T-cell (primary cell): ENCODE measurements around the gene RNF150. TPM values are rescaled to one million over a fixed set of nuclear protein-coding genes. Genes with fewer than 3 reads are reported as not detected.

Experiments used
- ATAC-seq, 4 experiments: fragments of 200-7000 bp in 3 of 4; fragments of 150-1000 bp in 1 of 4; cut with Tn5 transposase; replicated peaks in 1 of 4; 1 replicate in 3 of 4; 2 replicates in 1 of 4; pipeline ENCODE4 v1.10.0; 2021; ENCODE audit warnings: moderate library complexity in 3 of 4, mild to moderate bottlenecking in 2 of 4, moderate number of reproducible peaks in 1 of 4
- CTCF ChIA-PET, 2 donors: fragments of 300-600 bp; sonication (Branson Sonifier 250); formaldehyde crosslinking; loops; one replicate each; lab custom pipeline; 2022; ENCODE audit warnings: antibody characterized with exemption in 2 of 2; lab: Charles Lee
- POLR2A ChIA-PET, 2 donors: fragments of 300-600 bp; sonication (Branson Sonifier 250); formaldehyde crosslinking; loops; one replicate each; lab custom pipeline; 2022; ENCODE audit warnings: antibody characterized with exemption in 2 of 2; lab: Charles Lee
- DNase-seq, 35 experiments: peaks; one replicate each; pipeline versions ENCODE4 v3.0.0 to v3.0.0-alpha.2; 2013 to 2023
- H3K27ac ChIP-seq: one replicate; pipeline ENCODE4 v1.5.1; 2013; ENCODE audit warnings: low read length
- H3K27me3 ChIP-seq, 2 experiments: replicated peaks in 1 of 2; 1 replicate in 1 of 2; 2 replicates in 1 of 2; pipeline versions ENCODE4 v1.6.1 to v1.7.0; 2013; ENCODE audit warnings: low read length in 1 of 2, mixed read lengths in 1 of 2; ENCODE audit not compliant: control insufficient read depth in 2 of 2, insufficient read depth in 2 of 2; ENCODE audit errors: extremely low read depth in 1 of 2
- H3K36me3 ChIP-seq, 2 donors: 1 replicate in 1 of 2; 2 replicates in 1 of 2; pipeline versions ENCODE4 v1.6.1 to v1.7.0; 2013; ENCODE audit warnings: low read length in 1 of 2; ENCODE audit not compliant: control insufficient read depth in 2 of 2, insufficient read depth in 1 of 2; ENCODE audit errors: extremely low read depth in 1 of 2
- H3K4me1 ChIP-seq, 2 experiments: 1 replicate in 1 of 2; 2 replicates in 1 of 2; pipeline versions ENCODE4 v1.6.1 to v1.7.0; 2013; ENCODE audit warnings: low read length in 2 of 2, mixed read lengths in 1 of 2; ENCODE audit not compliant: insufficient read depth in 2 of 2, control insufficient read depth in 1 of 2; ENCODE audit errors: extremely low read depth in 1 of 2
- H3K4me3 ChIP-seq, 2 donors: 1 replicate in 1 of 2; 2 replicates in 1 of 2; pipeline versions ENCODE4 v1.5.1 to v1.7.0; 2013; ENCODE audit warnings: mild to moderate bottlenecking in 2 of 2, low read length in 1 of 2, moderate library complexity in 1 of 2; ENCODE audit not compliant: control insufficient read depth in 1 of 2; ENCODE audit errors: extremely low read depth in 1 of 2
- H3K9me3 ChIP-seq: 2 replicates; pipeline ENCODE4 v1.7.0; 2013
- H3K27ac Mint-ChIP-seq, 2 donors: one replicate each; pipeline ENCODE4 v1.8.0; 2020 to 2021; ENCODE audit warnings: mild to moderate bottlenecking in 2 of 2, mixed read lengths in 2 of 2
- H3K27me3 Mint-ChIP-seq, 2 donors: one replicate each; pipeline ENCODE4 v1.8.0; 2021 to 2022; ENCODE audit warnings: mixed read lengths in 2 of 2
- H3K36me3 Mint-ChIP-seq: one replicate; pipeline ENCODE4 v1.8.0; 2021; ENCODE audit warnings: mixed read lengths
- H3K4me1 Mint-ChIP-seq, 3 donors: one replicate each; pipeline ENCODE4 v1.8.0; 2020 to 2022; ENCODE audit warnings: mixed read lengths in 3 of 3, mild to moderate bottlenecking in 1 of 3
- H3K4me3 Mint-ChIP-seq, 3 donors: one replicate each; pipeline ENCODE4 v1.8.0; 2020 to 2022; ENCODE audit warnings: mild to moderate bottlenecking in 3 of 3, mixed read lengths in 3 of 3, moderate library complexity in 3 of 3
- H3K9me3 Mint-ChIP-seq, 3 donors: one replicate each; pipeline ENCODE4 v1.8.0; 2020 to 2022; ENCODE audit warnings: mixed read lengths in 3 of 3
- WGBS: methylation state at CpG from one replicate; pipeline ENCODE4 v1.1.5; 2013; ENCODE audit warnings: missing lambda C conversion rate; ENCODE audit not compliant: insufficient coverage; 5-methylcytosine and 5-hydroxymethylcytosine counted together
- total RNA-seq, 35 experiments: library from RNA in 6 of 35; stranded (reverse) in 6 of 35; fragments of 120-200 nt in 1 of 35; gene quantifications; one replicate each; pipeline versions ENCODE4 v1.2.1 to v1.2.4 and lab custom pipeline; 2013 to 2026

The RNF150 gene
- total RNA-seq, 5 donors from 2014 or later (not counting 1 experiment from before 2014, with no cell fraction given), result 0.09 to 0.35 (median 0.30) TPM; not detected in 2

GRCh38 chr4:141020801-141021261 lies 112.4 kb downstream of the RNF150 start:
- H3K4me1 Mint-ChIP-seq, result no peaks in the 10 kb centered on the region
- H3K36me3 ChIP-seq, result no peaks in the 10 kb centered on the region
- no peaks in the 10 kb centered on the region for H3K9me3 ChIP-seq
- DNase-seq (no peak), ATAC-seq (no peak)
- no peak overlapping the region for H3K4me3 ChIP-seq
- 76% methylated on average over 2 of the region's 3 CpGs for WGBS
- peaks cover 2 to 4% of the 10 kb centered on the region in 2 donors for H3K27me3 Mint-ChIP-seq
- H3K27me3 ChIP-seq, result no peaks in the 10 kb centered on the region
- ChIA-PET CTCF (no interaction called here), POLR2A (no interaction called here)
- H3K27ac Mint-ChIP-seq, result no peak overlapping the region
- no peaks in the 10 kb centered on the region for H3K36me3 Mint-ChIP-seq
- no peaks in the 10 kb centered on the region for H3K4me1 ChIP-seq
- no peaks in the 10 kb centered on the region for H3K9me3 Mint-ChIP-seq
- H3K27ac ChIP-seq, result no peak overlapping the region
- no peak overlapping the region for H3K4me3 Mint-ChIP-seq

GRCh38 chr4:141019768-141020167 lies 113.5 kb downstream of the RNF150 start:
- H3K9me3 ChIP-seq, result no peaks in the 10 kb centered on the region
- Mint-ChIP-seq H3K4me1 (no peaks in the 10 kb centered on the region), H3K36me3 (no peaks in the 10 kb centered on the region), H3K27me3 (peaks cover 2 to 4% of the 10 kb centered on the region in 2 donors), H3K4me3 (no peak overlapping the region), H3K9me3 (no peaks in the 10 kb centered on the region), H3K27ac (no peak overlapping the region)
- CTCF ChIA-PET, result no interaction called here
- H3K27me3 ChIP-seq, result no peaks in the 10 kb centered on the region
- H3K27ac ChIP-seq, result no peak overlapping the region
- no peak overlapping the region for H3K4me3 ChIP-seq
- no CpG with 5 or more reads among the region's 4 CpGs for WGBS
- no peak for ATAC-seq
- no peak for DNase-seq
- no peaks in the 10 kb centered on the region for H3K36me3 ChIP-seq
- no peaks in the 10 kb centered on the region for H3K4me1 ChIP-seq
- POLR2A ChIA-PET, result no interaction called here

GRCh38 chr4:141016117-141016798 lies 117.0 kb downstream of the RNF150 start:
- 77% methylated on average over 3 of the region's 8 CpGs for WGBS
- no peak for DNase-seq
- Histone ChIP-seq H3K27me3 (no peaks in the 10 kb centered on the region), H3K36me3 (no peaks in the 10 kb centered on the region), H3K4me3 (no peak overlapping the region), H3K4me1 (no peaks in the 10 kb centered on the region), H3K9me3 (no peaks in the 10 kb centered on the region), H3K27ac (no peak overlapping the region)
- ATAC-seq, result no peak
- peaks cover 0 to 4% of the 10 kb centered on the region in 2 donors for H3K27me3 Mint-ChIP-seq
- ChIA-PET POLR2A (no interaction called here), CTCF (no interaction called here)
- no peaks in the 10 kb centered on the region for H3K36me3 Mint-ChIP-seq
- no peaks in the 10 kb centered on the region for H3K9me3 Mint-ChIP-seq
- no peak overlapping the region for H3K27ac Mint-ChIP-seq
- H3K4me3 Mint-ChIP-seq, result no peak overlapping the region
- H3K4me1 Mint-ChIP-seq, result no peaks in the 10 kb centered on the region

GRCh38 chr4:141013899-141014298 lies 119.4 kb downstream of the RNF150 start:
- Histone ChIP-seq H3K27me3 (no peaks in the 10 kb centered on the region), H3K27ac (no peak overlapping the region), H3K4me3 (no peak overlapping the region), H3K4me1 (no peaks in the 10 kb centered on the region), H3K36me3 (no peaks in the 10 kb centered on the region), H3K9me3 (no peaks in the 10 kb centered on the region)
- no CpG with 5 or more reads among the region's 3 CpGs for WGBS
- no peak for ATAC-seq
- Mint-ChIP-seq H3K27me3 (no peaks in the 10 kb centered on the region), H3K4me1 (no peaks in the 10 kb centered on the region), H3K9me3 (no peaks in the 10 kb centered on the region), H3K27ac (no peak overlapping the region), H3K36me3 (no peaks in the 10 kb centered on the region), H3K4me3 (no peak overlapping the region)
- CTCF ChIA-PET, result no interaction called here
- POLR2A ChIA-PET, result no interaction called here
- DNase-seq, result no peak

- ATAC-seq, result no peak
- CTCF ChIA-PET, result interaction anchor here in 1 of 2 donors (0.7 kb wide), 1 partner anchor 16 kb away, joined by 11 read pairs; no protein-coding TSS in a partner anchor
Observed at GRCh38 chr4:141011901-141012315, 121.4 kb downstream of the RNF150 start.

GRCh38 chr4:141009931-141010330 lies 123.3 kb downstream of the RNF150 start:
- ChIA-PET POLR2A (no interaction called here), CTCF (no interaction called here)
- Mint-ChIP-seq H3K4me1 (no peaks in the 10 kb centered on the region), H3K9me3 (no peaks in the 10 kb centered on the region), H3K4me3 (no peak overlapping the region), H3K27me3 (no peaks in the 10 kb centered on the region), H3K27ac (no peak overlapping the region), H3K36me3 (no peaks in the 10 kb centered on the region)
- no peaks in the 10 kb centered on the region for H3K9me3 ChIP-seq
- no peak overlapping the region for H3K27ac ChIP-seq
- no peak overlapping the region for H3K4me3 ChIP-seq
- no peaks in the 10 kb centered on the region for H3K4me1 ChIP-seq
- no peak for ATAC-seq
- no peaks in the 10 kb centered on the region for H3K36me3 ChIP-seq
- DNase-seq, result no peak
- no peaks in the 10 kb centered on the region for H3K27me3 ChIP-seq

More at GRCh38 chr4:141011901-141012315, 121.4 kb downstream of the RNF150 start:
- DNase-seq, result no peak
- no peaks in the 10 kb centered on the region for H3K27me3 Mint-ChIP-seq
- no peaks in the 10 kb centered on the region for H3K4me1 ChIP-seq
- H3K27me3 ChIP-seq, result no peaks in the 10 kb centered on the region
- no CpG with 5 or more reads among the region's 3 CpGs for WGBS
- no peaks in the 10 kb centered on the region for H3K9me3 Mint-ChIP-seq
- H3K36me3 Mint-ChIP-seq, result no peaks in the 10 kb centered on the region
- H3K4me3 Mint-ChIP-seq, result no peak overlapping the region
- no peaks in the 10 kb centered on the region for H3K36me3 ChIP-seq
- H3K27ac ChIP-seq, result no peak overlapping the region
- H3K9me3 ChIP-seq, result no peaks in the 10 kb centered on the region
- POLR2A ChIA-PET, result no interaction called here
- H3K4me1 Mint-ChIP-seq, result no peaks in the 10 kb centered on the region
- H3K4me3 ChIP-seq, result no peak overlapping the region
- H3K27ac Mint-ChIP-seq, result no peak overlapping the region
